ENCODE results near the gene SMARCA4. TPM values are rescaled to one million over a fixed set of nuclear protein-coding genes. Genes with fewer than 3 reads are reported as not detected.
A peak's percentile ranks its signal among the peaks of the same experiment; 100 is the strongest.
"Not testable (repeated sequence)": the region's sequence is repeated elsewhere in the genome, so short reads cannot be mapped to it uniquely, and the experiment has no call there.

SMARCA4 gene
- total RNA-seq, 4 donors from 2014 or later: 81.9 to 460 (median 118) TPM

DNA sequence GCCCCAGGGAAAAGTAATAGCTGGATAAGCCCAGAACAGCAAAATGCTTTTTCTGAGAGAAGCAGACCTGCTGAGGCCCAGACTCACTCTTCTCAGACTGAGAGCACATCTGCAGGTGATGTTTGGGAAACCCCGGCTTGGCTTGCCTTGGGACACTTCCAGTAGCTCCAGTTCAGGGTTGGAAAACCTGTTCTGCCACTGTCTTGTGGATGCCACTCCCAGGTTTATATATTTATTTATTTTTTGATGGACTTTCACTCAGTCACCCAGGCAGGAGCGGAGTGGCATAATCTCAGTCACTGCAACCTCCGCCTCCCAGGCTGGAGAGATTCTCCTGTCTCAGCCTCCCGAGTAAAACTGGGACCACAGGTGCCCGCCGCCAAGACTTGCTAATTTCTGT is 8.0 kb upstream of the SMARCA4 start:
- no peaks in the 10 kb centered on the region for H3K27me3 ChIP-seq
- intact Hi-C loops (cut with DNase I; ENCODE audit: low total_unique reads) (no loop called here), in situ Hi-C loops (cut with MboI; ENCODE audit: low pct_ligation_motif_present in 1 of 4, low pct_unique_long_range_greater_than_20kb in 1 of 4, low sequenced_read_pairs in 3 of 4) (no loop called here)
- no peaks in the 10 kb centered on the region for H3K9me3 ChIP-seq
- peak overlapping the region; percentile 56 to 80 (median 67) for H3K27ac ChIP-seq
- 71% methylated on average over 6 of the region's 6 CpGs; no CpG with 5 or more reads in 1 of the 2 donors for WGBS, 2 donors (ENCODE audit: low coverage in 1 of 2)
- peaks cover 0 to 20% (median 15%) of the 10 kb centered on the region in 4 donors for H3K4me1 ChIP-seq
- no peak overlapping the region for H3K4me3 ChIP-seq
- peak; percentile 78 for DNase-seq
- H3K36me3 ChIP-seq: no peaks in the 10 kb centered on the region
- TF ChIP-seq POLR2A (IDR thresholded peaks at IDR 0.05) (peak; percentile 27), POLR2AphosphoS5 (IDR thresholded peaks at IDR 0.05) (peak in 2 of 3 donors; percentile 32 to 39), EP300 (IDR thresholded peaks at IDR 0.05; ENCODE audit: low read depth) (no peak)
- TF ChIP-seq, protein P1, sequence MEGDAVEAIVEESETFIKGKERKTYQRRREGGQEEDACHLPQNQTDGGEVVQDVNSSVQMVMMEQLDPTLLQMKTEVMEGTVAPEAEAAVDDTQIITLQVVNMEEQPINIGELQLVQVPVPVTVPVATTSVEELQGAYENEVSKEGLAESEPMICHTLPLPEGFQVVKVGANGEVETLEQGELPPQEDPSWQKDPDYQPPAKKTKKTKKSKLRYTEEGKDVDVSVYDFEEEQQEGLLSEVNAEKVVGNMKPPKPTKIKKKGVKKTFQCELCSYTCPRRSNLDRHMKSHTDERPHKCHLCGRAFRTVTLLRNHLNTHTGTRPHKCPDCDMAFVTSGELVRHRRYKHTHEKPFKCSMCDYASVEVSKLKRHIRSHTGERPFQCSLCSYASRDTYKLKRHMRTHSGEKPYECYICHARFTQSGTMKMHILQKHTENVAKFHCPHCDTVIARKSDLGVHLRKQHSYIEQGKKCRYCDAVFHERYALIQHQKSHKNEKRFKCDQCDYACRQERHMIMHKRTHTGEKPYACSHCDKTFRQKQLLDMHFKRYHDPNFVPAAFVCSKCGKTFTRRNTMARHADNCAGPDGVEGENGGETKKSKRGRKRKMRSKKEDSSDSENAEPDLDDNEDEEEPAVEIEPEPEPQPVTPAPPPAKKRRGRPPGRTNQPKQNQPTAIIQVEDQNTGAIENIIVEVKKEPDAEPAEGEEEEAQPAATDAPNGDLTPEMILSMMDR (IDR thresholded peaks at IDR 0.05): no peak

GRCh38 chr19:10959277-10959968 is 1.4 kb upstream of the SMARCA4 start:
- H3K27me3 ChIP-seq; in situ Hi-C loops (cut with MboI; ENCODE audit: low pct_ligation_motif_present in 1 of 4, low pct_unique_long_range_greater_than_20kb in 1 of 4, low sequenced_read_pairs in 3 of 4); DNase-seq; H3K36me3 ChIP-seq; H3K9me3 ChIP-seq; intact Hi-C loops (cut with DNase I; ENCODE audit: low total_unique reads): not testable (repeated sequence)
- peak overlapping the region; percentile 88 to 96 (median 94) for H3K27ac ChIP-seq
- WGBS, 2 donors (ENCODE audit: low coverage in 1 of 2): 95 to 98% methylated on average over 16 to 19 of the region's 19 CpGs
- peak overlapping the region in 2 of 4 donors; percentile 59 to 98 for H3K4me3 ChIP-seq
- peaks cover 5 to 28% (median 19%) of the 10 kb centered on the region in 4 donors for H3K4me1 ChIP-seq

DNA sequence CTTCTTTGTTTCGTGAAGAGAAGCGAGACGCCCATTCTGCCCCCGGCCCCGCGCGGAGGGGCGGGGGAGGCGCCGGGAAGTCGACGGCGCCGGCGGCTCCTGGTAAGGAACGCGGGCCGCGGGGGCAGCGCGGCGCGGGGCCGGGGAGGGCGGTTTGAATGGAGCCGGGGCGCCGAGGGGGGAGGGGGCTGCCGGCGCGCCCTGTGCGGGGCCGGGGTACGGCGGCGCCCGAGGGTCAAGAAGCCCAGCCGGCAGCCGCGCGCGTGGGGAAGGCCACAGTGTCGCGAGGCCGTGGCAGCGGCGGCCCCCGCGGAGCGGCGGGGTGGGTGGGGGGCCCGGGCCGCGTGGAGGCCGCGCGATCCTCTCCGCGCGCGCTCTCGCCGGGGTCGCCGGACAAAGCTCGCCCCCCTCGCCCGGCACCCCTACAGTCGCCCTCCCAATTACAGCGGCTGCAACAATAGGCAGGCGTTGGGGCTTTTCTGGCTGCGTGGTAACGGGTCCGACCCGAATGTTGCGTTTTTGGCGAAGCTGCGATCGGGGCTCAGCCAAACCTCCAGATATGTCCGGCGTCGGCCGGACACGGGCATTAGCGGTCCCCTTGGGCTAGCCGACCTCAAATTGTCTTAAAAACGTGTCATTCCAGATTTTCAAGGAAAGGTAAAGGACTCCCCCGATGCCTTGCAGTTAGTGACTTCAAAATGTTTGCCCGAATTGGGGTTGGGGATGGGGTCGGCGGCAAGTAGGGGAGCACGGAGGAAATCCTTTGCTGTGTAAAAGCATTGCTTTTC is 437 bp downstream of the SMARCA4 start:
- DNase-seq: peak; percentile 30
- no peaks in the 10 kb centered on the region for H3K27me3 ChIP-seq
- in situ Hi-C loops (cut with MboI; ENCODE audit: low pct_ligation_motif_present in 1 of 4, low pct_unique_long_range_greater_than_20kb in 1 of 4, low sequenced_read_pairs in 3 of 4): no loop called here
- TF ChIP-seq POLR2AphosphoS5 (IDR thresholded peaks at IDR 0.05) (no peak), POLR2A (IDR thresholded peaks at IDR 0.05) (no peak), EP300 (IDR thresholded peaks at IDR 0.05; ENCODE audit: low read depth) (no peak)
- TF ChIP-seq, protein P1 (IDR thresholded peaks at IDR 0.05): no peak
- H3K27ac ChIP-seq: peak overlapping the region; percentile 93 to 96 (median 94)
- H3K4me1 ChIP-seq: peaks cover 5 to 28% (median 19%) of the 10 kb centered on the region in 4 donors
- H3K4me3 ChIP-seq: peak overlapping the region; percentile 26 to 98 (median 95)
- intact Hi-C loops (cut with DNase I; ENCODE audit: low total_unique reads): no loop called here
- H3K36me3 ChIP-seq: no peaks in the 10 kb centered on the region
- 1 to 3% methylated on average over 7 to 42 of the region's 92 CpGs for WGBS, 2 donors (ENCODE audit: low coverage in 1 of 2)
- no peaks in the 10 kb centered on the region for H3K9me3 ChIP-seq

GRCh38 chr19:10962863-10963262 is 2.0 kb downstream of the SMARCA4 start:
- no peak for DNase-seq
- Histone ChIP-seq H3K27ac (no peak overlapping the region), H3K36me3 (no peaks in the 10 kb centered on the region), H3K4me1 (peaks cover 5 to 31% (median 22%) of the 10 kb centered on the region in 4 donors), H3K9me3 (no peaks in the 10 kb centered on the region), H3K4me3 (no peak overlapping the region), H3K27me3 (no peaks in the 10 kb centered on the region)
- 60 to 85% methylated on average over 2 to 10 of the region's 10 CpGs for WGBS, 2 donors (ENCODE audit: low coverage in 1 of 2)
- in situ Hi-C loops (cut with MboI; ENCODE audit: low pct_ligation_motif_present in 1 of 4, low pct_unique_long_range_greater_than_20kb in 1 of 4, low sequenced_read_pairs in 3 of 4): no loop called here
- TF ChIP-seq, protein P1 (IDR thresholded peaks at IDR 0.05): no peak
- TF ChIP-seq POLR2A (IDR thresholded peaks at IDR 0.05) (no peak), POLR2AphosphoS5 (IDR thresholded peaks at IDR 0.05) (no peak), EP300 (IDR thresholded peaks at IDR 0.05; ENCODE audit: low read depth) (no peak)
- intact Hi-C loops (cut with DNase I; ENCODE audit: low total_unique reads): no loop called here
